Activated T-cell treated with anti-CD3 and anti-CD28 coated beads, Interleukin-2, amount 50 U/mL, for 48 hours (primary cell): ENCODE measurements around the gene KNTC1.
"Not testable (repeated sequence)": the region's sequence is repeated elsewhere in the genome, so short reads cannot be mapped to it uniquely, and the experiment has no call there.

Experiments
- DNase-seq, 2 experiments: peaks; one replicate each; pipeline ENCODE4 v3.0.0-alpha.2; 2020

KNTC1 gene, protein sequence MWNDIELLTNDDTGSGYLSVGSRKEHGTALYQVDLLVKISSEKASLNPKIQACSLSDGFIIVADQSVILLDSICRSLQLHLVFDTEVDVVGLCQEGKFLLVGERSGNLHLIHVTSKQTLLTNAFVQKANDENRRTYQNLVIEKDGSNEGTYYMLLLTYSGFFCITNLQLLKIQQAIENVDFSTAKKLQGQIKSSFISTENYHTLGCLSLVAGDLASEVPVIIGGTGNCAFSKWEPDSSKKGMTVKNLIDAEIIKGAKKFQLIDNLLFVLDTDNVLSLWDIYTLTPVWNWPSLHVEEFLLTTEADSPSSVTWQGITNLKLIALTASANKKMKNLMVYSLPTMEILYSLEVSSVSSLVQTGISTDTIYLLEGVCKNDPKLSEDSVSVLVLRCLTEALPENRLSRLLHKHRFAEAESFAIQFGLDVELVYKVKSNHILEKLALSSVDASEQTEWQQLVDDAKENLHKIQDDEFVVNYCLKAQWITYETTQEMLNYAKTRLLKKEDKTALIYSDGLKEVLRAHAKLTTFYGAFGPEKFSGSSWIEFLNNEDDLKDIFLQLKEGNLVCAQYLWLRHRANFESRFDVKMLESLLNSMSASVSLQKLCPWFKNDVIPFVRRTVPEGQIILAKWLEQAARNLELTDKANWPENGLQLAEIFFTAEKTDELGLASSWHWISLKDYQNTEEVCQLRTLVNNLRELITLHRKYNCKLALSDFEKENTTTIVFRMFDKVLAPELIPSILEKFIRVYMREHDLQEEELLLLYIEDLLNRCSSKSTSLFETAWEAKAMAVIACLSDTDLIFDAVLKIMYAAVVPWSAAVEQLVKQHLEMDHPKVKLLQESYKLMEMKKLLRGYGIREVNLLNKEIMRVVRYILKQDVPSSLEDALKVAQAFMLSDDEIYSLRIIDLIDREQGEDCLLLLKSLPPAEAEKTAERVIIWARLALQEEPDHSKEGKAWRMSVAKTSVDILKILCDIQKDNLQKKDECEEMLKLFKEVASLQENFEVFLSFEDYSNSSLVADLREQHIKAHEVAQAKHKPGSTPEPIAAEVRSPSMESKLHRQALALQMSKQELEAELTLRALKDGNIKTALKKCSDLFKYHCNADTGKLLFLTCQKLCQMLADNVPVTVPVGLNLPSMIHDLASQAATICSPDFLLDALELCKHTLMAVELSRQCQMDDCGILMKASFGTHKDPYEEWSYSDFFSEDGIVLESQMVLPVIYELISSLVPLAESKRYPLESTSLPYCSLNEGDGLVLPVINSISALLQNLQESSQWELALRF (N-terminal part only)

DNA sequence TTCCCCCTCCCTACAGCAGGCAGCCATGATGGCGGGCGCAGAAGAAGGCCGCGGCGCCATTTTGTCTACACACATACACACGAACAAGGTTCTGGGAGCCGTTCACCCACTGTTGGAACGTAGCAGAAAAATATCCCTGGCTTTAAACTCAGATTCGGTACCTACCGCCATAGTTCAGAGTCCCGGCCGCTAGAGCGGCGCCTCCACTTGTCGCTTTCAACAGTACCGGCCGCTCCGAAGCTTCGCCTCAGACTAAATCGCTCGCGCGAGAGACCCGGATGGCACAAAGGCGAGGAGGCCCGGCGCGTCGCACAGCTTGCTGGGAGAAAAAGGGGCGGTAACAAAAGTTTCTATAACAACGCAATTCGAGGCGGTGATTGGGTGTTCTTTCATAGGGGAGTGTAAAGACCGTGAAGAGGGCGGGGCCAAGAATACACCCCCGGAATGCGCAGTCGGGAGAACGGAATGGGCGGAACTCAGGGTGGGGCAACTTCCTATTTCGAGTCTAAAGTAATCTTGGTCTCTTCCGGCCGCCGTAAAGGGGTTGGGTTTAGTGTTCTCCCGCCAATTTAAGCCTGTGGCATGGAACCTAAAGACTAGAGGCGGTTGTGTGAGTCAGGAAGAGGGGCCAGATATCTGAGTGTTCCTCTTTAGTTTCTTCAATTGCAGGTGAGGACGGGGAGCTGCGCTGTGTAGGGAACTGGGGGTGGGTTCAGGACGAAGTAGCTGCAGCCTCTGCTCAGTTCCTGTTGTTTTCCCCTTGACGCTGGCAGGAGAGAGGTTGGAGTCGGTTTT lies at the start of gene KNTC1, which contains the start of gene RSRC2:
KNTC1 (plus strand) TSS at position 567 of the 795 bp plus-strand sequence. CDS start 2,815 bp downstream, outside the sequence.
RSRC2 (minus strand) TSS at position 254 of the 795 bp plus-strand sequence; CDS start at position 171, 83 bp downstream.
- DNase-seq = peak; percentile 98 to 99

DNA sequence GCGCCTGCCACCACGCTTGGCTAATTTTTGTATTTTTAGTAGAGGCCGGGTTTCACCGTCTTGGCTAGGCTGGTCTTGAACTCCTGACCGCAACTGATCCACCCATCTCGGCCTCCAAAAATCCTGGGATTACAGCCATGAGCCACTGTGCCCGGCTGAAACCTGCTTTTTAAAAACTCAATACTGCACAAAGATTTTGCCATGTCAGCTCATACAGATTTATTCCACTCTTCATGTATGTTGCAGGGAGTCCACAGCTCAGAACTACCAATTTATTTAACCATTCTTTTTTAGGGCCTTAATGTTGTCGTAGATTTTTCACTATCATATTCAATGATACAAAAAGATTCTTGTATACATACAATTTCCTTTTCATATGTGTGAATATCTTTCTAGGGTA lies 46.3 kb upstream of the KNTC1 start:
- peak in 1 of 2 experiments; percentile 8 for DNase-seq

DNA sequence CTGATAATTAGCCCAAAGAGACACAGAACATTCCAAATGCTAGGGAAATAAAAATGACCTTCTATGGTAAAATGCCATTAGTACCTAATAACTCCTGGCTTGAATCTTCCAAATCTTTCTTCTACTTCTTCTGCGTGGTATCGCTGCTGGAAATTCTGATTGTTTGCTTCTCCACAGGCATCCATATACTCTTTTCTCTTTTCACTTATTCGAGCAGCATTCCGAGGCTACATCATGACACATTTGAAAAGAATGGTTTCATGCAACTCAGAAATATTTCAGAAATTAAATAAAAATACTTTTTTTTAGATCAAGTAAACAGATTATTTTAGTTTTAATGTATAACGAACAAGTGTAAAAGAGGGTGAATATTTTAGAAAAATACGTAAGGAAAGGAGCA lies 45.2 kb upstream of the KNTC1 start:
- no peak for DNase-seq

DNA sequence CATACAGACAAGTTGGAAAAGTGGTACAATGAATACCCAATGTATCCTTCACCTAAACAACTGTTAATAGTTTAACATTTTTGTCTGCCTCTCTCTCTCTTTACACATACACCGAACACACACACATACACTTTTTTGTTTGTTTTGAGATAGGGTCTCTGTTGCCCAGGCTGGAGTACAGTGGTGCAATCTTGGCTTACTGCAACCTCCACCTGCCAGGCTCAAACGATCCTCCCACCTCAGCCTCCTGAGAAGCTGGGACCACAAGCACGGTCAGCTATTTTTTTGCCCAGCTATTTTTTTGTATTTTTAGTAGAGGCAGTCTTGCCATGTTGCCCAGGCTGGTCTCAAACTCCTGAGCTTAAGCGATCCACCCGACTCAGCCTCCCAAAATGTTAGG lies 43.1 kb upstream of the KNTC1 start:
- DNase-seq = peak in 1 of 2 experiments; percentile 1

DNA sequence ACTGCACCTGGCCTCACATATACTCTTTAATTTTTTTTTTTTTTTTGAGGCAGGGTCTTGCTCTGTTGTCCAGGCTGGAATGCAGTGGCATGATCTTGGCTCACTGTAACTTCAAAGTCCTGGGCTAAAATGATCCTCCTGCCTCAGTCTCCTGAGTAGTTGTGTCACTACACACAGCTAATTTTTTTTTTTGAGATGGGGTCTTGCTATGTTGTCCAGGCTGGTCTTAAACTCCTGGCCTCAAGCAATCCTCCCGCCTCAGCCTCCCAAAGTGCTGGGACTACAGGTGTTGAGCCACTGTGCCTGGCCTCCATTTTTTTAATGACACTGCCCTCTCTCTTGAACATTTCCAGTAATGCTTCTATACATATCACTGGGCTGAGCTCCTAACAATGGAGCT lies 42.7 kb upstream of the KNTC1 start:
- peak in 1 of 2 experiments; percentile 1 for DNase-seq

DNA sequence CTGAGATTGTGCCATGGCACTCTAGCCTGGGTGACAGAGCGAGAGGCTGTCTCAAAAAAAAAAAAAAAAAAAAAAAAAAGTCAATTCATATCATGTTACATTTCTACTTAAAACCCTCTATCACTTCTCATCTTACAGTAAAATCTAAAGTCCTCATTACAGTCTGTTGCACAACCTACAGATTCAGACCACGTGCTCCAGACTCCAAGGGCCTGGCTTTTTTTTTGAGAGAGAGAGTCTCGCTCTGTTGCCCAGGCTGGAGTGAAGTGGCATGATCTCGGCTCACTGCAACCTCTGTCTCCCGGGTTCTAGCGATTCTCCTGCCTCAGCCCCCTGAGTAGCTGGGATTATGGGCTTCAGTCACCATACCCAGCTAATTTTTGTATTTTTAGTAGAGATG lies 40.7 kb upstream of the KNTC1 start:
- DNase-seq = peak in 1 of 2 experiments; percentile 5

DNA sequence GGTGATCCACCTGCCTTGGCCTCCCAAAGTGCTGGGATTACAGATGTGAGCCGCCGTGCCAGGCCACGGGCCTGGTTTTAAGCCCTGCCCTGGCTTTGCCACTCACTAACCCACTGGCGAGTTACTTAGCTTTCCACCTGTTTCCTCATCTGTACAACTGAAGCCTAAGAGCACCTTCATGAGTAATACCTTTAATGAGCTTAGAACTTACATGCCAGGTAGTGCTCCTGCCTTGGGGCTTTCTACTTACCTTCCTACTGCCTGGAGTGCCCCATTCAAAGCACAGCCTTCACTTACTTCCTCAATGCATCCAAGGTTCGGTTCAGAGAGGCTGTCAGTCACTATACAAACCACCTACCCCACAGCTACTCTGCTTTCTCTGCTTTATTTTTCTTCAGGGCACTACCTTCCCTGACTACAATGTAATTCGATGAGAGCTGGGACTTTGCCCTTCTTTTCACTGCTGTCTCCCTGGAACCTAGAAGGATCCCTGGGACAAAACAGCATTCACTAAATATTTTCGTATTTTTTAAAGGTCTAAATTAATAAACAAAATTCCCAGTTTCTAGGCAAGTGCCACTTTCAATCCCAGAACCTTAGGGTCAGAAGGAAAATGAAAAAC lies 40.1 kb upstream of the KNTC1 start:
- peak in 1 of 2 experiments; percentile 7 for DNase-seq

DNA sequence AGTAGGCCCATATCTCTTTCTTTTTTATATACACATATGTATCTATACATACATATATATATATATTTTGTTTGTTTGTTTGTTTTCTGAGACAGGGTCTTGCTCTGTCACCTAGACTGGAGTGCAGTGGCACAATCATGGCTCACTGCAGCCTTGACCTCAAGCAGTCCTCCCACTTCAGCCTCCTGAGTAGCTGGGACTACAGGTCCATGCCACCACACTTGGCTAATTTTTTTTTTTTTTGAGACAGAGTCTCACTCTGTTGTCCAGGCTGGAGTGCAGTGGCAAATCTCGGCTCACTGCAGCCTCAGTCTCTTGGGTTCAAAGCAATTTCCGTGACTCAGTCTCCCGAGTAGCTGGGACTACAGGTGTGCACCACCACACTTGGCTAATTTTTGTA lies 39.2 kb upstream of the KNTC1 start:
- not testable (repeated sequence) for DNase-seq

DNA sequence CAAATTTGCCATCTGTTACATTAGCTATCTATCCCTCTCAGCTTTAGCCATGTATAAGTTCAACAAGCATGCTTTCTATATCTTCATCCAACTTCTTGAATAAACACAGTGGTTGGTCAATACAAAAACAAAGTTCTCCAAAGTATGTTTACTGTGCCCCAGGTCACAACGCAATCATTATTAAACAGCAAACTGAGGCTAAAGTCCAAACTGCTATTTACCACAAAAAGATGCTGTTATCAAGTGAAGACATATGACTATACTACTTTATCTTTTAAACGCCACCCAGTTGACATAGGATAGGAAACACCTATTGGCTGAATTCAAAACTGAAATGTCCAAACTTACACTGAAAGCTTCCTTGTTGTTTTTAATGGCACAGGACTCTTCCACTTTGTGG lies 38.0 kb upstream of the KNTC1 start:
- no peak for DNase-seq

DNA sequence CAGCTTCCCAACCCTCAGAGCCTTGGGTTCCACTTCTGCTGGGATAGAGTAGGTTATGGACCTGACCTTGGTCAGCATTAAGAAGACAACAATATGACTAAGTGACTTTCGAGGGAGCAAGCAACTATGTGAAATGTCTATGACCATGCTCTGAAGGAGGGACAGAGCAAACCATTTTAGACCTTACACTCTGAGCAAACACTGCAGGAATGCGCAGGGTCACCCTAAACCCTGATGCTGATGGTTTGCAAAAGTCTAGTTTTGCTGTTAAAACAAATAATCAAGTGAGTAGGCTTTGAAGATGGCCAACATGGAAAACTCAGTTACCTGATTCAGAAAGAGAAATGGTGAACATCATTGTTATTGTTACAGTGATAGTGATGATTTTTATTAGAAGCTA lies 35.1 kb upstream of the KNTC1 start:
- DNase-seq = no peak

DNA sequence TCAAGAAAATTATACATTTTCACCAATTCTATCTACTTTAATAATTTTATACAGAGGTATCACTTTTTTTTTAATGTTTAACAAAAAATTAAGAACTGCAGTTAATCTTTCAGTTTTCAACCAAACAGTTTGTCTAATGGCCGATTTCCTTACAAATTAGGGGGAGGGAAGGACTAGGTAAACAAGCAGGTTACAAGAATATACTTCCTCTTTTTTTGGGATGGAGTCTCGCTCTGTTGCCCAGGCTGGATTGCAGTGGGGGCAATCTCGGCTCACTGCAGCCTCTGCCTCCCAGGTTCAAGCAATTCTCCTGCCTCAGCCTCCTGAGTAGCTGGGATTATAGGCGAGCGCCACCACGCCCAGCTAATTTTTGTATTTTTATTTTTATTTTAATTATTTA lies 33.8 kb upstream of the KNTC1 start:
- DNase-seq = not testable (repeated sequence)

DNA sequence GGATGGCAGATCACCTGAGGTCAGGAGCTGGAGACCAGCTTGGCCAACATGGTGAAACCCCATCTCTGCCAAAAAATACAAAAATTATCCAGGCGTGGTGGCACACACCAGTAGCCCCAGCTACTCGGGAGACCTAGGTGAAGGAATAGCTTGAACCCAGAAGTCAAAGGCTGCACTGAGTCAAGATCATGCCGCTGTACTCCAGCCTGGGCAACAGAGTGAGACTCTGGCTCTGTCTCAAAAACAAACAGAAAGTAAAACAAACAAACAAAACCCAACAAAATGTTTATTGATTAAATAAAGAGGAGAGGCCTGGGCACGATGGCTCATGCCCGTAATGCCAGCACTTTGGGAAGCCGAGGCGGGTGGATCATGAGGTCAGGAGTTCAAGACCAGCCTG lies 31.8 kb upstream of the KNTC1 start:
- DNase-seq = peak in 1 of 2 experiments; percentile 10

DNA sequence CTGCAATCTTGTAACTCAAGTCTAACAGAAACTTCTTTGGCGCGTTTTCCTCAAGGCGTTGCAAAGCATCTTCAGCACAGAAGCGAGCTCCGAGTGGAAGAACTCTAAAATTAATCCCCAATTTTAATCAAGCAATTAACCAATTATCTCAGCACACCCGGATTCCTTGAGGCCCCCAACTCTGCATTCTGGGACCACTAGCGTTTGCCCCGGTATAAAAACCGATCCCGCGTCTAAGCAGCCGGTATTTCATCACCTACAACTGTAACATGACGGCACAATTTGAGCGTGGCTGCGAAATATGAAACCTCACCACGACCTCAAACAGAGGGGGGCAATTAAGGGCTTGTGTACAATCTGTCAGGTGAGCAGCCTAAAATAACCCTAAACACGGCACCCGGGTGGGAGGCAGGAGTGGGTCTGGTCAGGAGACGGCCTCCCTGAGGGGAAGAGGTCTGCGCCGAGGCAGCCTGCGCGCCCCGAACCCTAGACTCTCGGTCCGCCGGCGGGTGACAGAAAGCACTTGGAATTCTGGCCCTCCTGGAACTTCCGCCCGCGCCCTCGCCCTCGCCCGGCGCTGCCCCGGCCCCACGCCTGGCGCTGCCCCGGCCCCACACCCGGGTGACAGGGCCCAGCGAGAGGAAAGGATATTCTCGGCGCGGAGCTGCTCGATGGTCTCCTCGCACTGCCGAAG lies 26.9 kb upstream of the KNTC1 start:
- peak; percentile 60 to 66 for DNase-seq

DNA sequence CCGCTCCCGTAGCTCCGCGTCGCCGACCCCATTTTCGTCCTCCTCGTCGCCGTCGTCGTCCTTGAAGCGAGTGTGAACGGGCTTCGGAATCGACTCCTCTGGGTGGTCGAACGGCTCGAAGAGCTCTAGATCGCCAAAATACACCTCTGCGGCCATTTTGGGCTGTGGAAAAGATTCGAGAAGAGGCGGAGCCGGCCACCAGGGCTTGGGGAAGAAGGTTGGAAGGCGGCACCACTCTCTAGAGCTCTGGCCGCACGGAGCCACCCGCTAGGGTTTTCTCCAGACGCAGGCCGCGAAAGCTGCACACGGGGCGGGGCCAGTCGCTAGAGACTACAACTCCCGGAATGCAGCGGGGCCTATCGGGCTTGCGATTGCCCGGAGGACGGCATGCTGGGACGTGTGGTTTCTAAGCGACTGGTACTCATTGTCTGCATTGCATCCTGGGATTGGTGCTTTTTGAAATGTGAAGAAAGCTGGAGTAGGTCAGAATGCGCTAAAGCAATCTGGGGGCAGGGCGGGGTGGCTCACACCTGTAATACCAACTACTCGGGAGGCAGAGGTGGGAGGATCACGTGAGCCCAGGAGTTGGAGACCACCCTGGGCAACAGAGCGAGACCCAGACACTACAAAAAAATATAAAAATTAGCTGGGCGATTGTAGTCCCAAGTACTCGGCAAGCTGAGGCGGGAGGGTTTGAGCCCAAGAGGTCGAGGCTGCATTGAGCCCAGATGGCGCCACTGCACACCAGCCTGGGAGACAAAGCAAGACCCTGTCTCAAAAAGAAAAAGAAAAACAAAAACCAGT lies 26.2 kb upstream of the KNTC1 start, which contains the start of gene ZCCHC8:
ZCCHC8 (minus strand) TSS at position 248 of the 804 bp plus-strand sequence; CDS start at position 156, 92 bp downstream.
- DNase-seq = peak; percentile 97 to 98

DNA sequence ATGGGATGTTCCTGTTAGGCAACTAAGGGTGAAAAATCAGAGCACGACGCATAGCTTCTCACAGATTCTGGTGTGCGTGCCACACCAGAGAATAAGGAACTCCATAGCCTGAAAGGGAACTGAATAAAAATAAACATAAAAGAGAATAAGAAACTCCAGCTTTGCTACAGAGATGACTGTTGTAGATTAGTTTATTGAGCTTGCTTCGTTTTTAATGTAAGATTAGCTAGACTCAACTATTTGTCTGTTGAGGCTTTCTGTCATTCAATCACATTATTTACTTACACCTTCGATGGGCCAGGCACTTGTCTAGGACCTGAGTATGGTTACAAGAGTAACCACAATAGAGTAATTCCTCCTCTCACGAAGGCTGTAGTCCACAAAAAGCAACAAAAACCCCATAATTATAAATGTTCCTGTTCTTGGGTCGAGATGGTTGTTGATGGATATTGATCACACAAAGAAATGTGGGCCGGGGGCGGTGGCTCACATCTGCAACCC lies 25.5 kb upstream of the KNTC1 start:
- DNase-seq = no peak

DNA sequence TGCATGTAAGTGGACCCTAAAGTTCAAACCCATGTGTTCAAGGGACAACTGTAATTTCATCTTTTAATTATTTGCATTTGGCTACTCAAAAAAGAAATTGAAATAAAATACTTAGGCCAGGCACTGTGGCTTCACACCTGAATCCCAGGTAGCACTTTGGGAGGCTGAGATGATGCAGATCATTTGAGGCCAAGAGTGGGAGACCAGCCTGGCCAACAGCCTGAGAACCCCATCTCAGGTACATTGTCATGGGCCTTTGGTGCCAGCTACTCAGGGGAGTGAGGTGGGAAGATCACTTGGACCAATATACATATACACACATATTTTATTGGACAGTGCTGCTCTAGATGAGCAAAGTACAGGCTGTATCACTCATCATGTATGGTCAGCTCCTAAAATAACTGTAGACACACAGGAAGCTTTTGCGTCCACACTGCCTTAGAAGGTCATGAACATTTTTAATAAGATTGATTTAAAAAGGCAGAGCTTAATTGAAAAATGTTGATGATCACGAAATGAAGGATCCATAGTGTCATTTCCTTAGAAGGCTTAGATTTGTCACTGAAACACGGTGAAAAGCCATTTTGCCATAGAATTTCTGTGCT lies 23.8 kb upstream of the KNTC1 start:
- DNase-seq = peak in 1 of 2 experiments; percentile 31

DNA sequence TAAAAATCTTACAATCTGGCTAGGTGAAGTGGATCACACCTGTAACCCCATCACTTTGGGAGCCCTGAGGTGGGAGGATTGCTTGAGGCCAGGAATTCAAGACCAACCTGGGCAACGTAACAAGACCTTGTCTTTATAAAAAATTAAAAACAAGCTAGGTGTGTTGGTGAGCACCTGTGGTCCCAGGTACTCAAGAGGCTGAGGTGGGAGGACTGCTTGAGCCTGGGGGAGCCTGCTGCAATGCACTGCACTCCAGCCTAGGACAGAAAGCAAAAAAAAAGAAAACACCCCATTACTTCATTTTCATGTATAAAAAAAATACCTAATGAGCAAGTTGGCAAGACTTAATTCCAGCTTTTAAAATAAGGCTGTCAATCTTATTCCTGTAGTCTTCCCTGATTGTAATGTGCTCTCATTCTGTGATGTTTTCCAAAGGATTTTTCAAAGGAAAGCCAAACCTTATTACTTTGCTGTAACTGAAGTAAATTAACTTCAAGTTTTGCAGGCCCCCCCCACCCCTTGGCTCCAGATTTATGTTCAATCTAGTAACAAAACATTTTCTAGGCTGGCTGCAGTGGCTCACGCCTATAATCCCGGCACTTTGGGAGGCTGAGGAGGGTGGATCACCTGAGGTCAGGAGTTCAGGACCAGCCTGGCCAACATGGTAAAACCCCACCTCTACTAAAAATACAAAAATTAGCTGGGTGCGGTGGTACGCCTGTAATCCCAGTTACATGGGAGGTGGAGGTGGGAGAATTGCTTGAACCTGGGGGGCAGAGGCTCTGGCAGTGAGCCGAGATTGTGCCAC lies 23.1 kb upstream of the KNTC1 start:
- peak in 1 of 2 experiments; percentile 21 for DNase-seq

DNA sequence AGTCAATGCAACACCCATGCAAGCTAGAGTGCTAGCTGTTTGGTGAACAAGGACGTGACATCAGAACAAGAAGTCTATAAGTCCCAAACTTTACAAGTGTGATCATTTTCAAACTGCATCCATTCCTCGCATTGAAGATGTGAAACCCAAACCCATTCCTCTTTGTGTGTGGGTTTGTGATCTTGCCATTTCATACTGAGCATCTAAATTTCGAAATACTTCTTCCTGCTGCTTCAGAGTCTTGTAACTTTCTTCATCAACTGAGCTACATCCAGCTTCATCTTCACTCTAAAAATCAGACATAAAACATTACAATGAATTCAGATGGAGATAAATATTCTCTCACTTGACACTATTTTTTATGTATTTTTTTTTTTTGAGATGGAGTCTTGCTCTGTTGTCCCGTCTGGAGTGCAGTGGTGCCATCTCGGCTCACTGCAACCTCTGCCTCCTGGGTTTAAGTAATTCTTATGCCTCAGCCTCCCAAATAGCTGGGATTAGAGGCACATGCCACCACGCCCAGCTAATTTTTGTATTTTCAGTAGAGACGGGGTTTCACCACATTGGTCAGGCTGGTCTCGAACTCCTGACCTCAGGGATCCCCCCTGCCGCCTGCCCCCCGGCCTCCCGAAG lies 21.5 kb upstream of the KNTC1 start:
- no peak for DNase-seq
